Right atrium auricular region (tissue), 2 donors: ENCODE results near the gene RASSF9. TPM values are rescaled to one million over a fixed set of nuclear protein-coding genes. Genes with fewer than 3 reads are reported as not detected.

ENCODE experiments used
- DNase-seq: peaks from one replicate; pipeline ENCODE4 v3.0.0-alpha.2; 2019; ENCODE audit warnings: low spot score
- H3K27ac ChIP-seq, 2 donors: fragments of 200-600 bp; sonication (generic); 1 replicate in 1 of 2; 2 replicates in 1 of 2; pipeline ENCODE4 v1.5.1; 2016 to 2019
- H3K27me3 ChIP-seq, 2 donors: fragments of 200-600 bp; sonication (generic); one replicate each; pipeline versions ENCODE4 v1.5.1 to v1.6.0; 2017 to 2019
- H3K36me3 ChIP-seq: fragments of 200-600 bp; sonication (generic); one replicate; pipeline ENCODE4 v1.5.1; 2016
- H3K4me1 ChIP-seq, 2 donors: fragments of 200-600 bp; sonication (generic); one replicate each; pipeline versions ENCODE4 v1.5.1 to v1.6.0; 2017 to 2019
- H3K4me3 ChIP-seq, 2 donors: fragments of 200-600 bp; sonication (generic); 1 replicate in 1 of 2; 2 replicates in 1 of 2; pipeline ENCODE4 v1.5.1; 2017 to 2019; ENCODE audit warnings: mild to moderate bottlenecking in 1 of 2, moderate library complexity in 1 of 2
- H3K9me3 ChIP-seq, 2 donors: fragments of 200-600 bp; sonication (generic); one replicate each; pipeline ENCODE4 v1.5.1; 2019
- total RNA-seq, 2 donors: library from RNA; depleted of rRNA; stranded (reverse); fragments of >200 nt; gene quantifications; one replicate each; pipeline ENCODE4 v1.1.0, GENCODE V29; 2016
- TF ChIP-seq, protein P1 (sequence below), 2 donors: fragments of 200-600 bp; sonication (generic); IDR thresholded peaks; one replicate each; pipeline ENCODE4 v1.5.1; 2019; ENCODE audit warnings: antibody characterized with exemption in 2 of 2

Gene RASSF9
- total RNA-seq, 2 donors from 2014 or later = 2.2 to 2.9 TPM

DNA sequence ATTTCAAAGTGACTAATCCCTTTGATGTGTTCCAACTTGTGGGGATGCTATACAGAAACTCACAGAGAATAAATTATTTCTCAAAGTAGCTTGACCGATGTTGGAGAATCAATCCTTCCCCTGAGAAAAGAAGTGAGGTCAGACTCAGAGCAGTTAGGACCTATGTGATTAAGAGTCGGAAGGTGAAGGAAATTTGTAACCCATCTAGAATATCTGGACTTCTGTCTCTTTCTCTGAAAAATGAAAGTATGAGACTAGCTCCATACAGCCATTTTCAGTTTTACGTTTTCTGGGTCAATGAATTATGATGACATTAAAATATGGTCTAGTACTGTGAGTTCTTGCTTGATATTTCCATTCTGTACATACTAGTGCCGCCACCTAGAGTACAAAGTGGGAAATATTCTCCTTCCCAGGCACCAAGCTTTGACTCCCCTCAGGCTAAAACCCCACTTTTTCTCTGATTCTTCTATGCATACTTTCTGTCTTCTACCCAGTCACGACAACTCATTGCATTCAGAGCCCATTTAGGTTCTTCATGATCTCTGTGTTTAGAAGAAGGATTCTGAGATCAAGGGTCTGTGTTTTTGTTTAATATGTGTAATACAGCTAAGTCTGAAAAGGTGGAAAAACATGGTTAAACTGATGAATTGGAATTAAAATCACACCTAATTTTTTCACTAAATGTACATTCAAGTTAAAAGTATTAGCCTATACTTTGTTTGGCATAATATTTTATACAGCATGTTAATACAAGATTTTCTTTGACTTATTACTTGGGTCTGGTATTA is 31.0 kb upstream of the RASSF9 start:
- DNase-seq = no peak
- Histone ChIP-seq H3K4me1 (no peaks in the 10 kb centered on the region), H3K36me3 (no peaks in the 10 kb centered on the region), H3K9me3 (no peaks in the 10 kb centered on the region), H3K27ac (no peak overlapping the region), H3K4me3 (no peak overlapping the region), H3K27me3 (no peaks in the 10 kb centered on the region)
- TF ChIP-seq, protein P1, sequence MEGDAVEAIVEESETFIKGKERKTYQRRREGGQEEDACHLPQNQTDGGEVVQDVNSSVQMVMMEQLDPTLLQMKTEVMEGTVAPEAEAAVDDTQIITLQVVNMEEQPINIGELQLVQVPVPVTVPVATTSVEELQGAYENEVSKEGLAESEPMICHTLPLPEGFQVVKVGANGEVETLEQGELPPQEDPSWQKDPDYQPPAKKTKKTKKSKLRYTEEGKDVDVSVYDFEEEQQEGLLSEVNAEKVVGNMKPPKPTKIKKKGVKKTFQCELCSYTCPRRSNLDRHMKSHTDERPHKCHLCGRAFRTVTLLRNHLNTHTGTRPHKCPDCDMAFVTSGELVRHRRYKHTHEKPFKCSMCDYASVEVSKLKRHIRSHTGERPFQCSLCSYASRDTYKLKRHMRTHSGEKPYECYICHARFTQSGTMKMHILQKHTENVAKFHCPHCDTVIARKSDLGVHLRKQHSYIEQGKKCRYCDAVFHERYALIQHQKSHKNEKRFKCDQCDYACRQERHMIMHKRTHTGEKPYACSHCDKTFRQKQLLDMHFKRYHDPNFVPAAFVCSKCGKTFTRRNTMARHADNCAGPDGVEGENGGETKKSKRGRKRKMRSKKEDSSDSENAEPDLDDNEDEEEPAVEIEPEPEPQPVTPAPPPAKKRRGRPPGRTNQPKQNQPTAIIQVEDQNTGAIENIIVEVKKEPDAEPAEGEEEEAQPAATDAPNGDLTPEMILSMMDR (IDR thresholded peaks at IDR 0.05) = peak; percentile 58 to 77

DNA sequence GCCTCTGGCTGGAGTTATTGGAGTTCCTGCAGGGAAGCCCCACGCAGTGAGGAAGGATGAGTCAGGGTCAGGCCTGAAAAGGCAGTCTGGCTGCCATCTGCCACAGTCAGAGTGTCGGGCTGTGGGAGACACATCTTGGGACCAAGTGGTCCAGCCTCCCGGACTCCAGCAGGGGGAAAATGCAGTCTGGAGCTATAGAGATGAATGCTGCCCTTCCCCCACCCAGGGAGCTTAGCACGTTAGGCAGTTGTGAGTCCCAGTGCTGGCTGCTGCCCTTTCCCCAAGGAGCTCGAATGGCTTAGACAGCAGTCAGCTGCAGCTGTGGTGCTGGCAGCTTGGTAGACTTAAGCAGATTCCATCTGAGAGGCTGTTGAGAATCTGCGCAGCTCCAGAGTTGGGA is 29.7 kb upstream of the RASSF9 start:
- no peak overlapping the region for H3K27ac ChIP-seq
- DNase-seq = no peak
- H3K27me3 ChIP-seq = no peaks in the 10 kb centered on the region
- TF ChIP-seq, protein P1 (IDR thresholded peaks at IDR 0.05) = no peak
- no peaks in the 10 kb centered on the region for H3K9me3 ChIP-seq
- H3K36me3 ChIP-seq = no peaks in the 10 kb centered on the region
- H3K4me3 ChIP-seq = no peak overlapping the region
- no peaks in the 10 kb centered on the region for H3K4me1 ChIP-seq

DNA sequence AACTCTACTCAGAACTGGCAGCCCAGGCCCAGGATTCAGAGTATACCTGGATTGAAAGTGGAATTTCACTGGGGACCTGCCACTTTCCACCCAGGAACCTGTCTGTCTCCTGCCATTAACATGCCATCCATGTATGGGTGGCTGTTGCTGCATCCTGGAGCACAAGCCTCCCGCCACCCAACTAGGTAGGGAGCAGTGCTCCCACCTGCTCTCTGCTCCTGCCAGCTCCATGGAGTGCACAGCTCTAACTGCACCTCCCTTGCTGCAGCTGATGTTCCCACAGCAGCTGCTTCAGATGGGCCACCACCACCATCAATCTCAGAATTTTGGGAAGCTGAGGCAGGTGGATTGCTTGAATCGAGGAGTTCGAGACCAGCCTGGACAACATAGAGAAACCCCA is 20.8 kb upstream of the RASSF9 start:
- no peak for DNase-seq
- Histone ChIP-seq H3K9me3 (no peaks in the 10 kb centered on the region), H3K4me3 (no peak overlapping the region), H3K36me3 (no peaks in the 10 kb centered on the region), H3K4me1 (no peaks in the 10 kb centered on the region), H3K27me3 (no peaks in the 10 kb centered on the region), H3K27ac (no peak overlapping the region)
- TF ChIP-seq, protein P1 (IDR thresholded peaks at IDR 0.05) = no peak

DNA sequence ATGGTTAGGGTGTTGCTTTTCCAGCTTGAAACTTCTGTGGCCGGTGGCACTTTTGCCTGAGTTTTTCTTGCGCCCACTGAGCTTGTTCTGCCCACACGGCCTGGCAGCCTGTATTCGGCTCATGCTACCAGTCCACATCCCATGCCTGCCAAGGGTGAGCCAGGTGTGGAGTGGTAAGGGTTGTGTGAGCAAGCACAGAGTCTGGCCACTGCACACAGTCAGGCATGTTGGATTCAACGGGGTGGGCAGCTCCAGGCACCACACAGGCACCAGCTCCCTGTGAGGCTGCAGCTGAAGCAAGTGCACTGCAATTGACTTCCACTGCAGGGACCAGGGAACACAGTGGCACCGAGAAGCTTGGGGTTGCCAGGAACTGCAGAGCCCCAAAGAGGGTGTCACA is 19.1 kb upstream of the RASSF9 start:
- Histone ChIP-seq H3K4me1 (no peaks in the 10 kb centered on the region), H3K4me3 (no peak overlapping the region), H3K27me3 (no peaks in the 10 kb centered on the region), H3K9me3 (no peaks in the 10 kb centered on the region), H3K36me3 (no peaks in the 10 kb centered on the region), H3K27ac (no peak overlapping the region)
- TF ChIP-seq, protein P1 (IDR thresholded peaks at IDR 0.05) = no peak
- no peak for DNase-seq

DNA sequence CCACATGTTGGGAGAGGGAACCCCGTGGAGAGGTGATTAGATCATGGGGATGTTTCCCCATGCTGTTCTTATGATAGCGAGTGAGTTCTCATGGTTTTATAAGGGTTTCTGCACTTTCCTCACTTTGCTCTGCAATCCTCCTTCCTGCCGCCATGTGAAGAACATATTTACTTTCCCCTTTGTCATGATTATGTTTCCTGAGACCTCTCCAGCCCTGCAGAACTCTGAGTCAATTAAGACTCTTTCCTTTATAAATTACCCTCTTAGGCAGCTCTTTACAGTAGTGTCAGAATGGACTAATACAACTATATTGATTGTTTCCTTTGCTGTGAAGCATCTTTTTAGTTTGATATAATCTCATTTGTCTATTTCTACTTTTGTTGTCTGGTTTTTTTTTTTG is 13.1 kb upstream of the RASSF9 start:
- Histone ChIP-seq H3K9me3 (no peaks in the 10 kb centered on the region), H3K4me1 (no peaks in the 10 kb centered on the region)

More for the DNA sequence above, 13.1 kb upstream of the RASSF9 start:
- H3K36me3 ChIP-seq = no peaks in the 10 kb centered on the region
- no peak overlapping the region for H3K4me3 ChIP-seq
- TF ChIP-seq, protein P1 (IDR thresholded peaks at IDR 0.05) = no peak
- no peak for DNase-seq
- H3K27me3 ChIP-seq = no peaks in the 10 kb centered on the region
- no peak overlapping the region for H3K27ac ChIP-seq
